Measurements from ENCODE around the gene KREMEN1.

DNA sequence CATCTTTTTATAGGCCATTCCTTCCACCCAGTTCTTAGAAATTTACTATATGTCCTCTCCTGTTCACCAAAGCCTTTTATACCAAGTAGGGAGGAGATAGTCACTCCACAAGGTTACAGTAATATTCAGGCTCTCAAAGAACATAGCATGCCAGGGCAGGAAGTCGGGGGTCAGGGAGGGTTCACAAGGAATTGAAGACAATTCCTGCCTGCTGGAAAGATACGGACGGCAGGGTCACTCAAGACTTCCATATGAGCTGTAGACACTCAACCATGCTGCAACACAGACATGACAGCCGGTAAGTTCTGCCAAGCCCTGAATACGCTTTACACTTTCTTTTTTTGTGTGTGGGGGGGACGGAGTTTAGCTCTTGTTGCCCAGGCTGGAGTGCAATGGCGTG lies 11.9 kb upstream of the KREMEN1 start:
- TF ChIP-seq POLR2A (IDR thresholded peaks at IDR 0.05; ENCODE audit: low read depth, low read length) (no peak), CTCF (conservative IDR thresholded peaks at IDR 0.05; ENCODE audit: low read depth, low read length) (no peak), ELK1 (IDR thresholded peaks at IDR 0.05; ENCODE audit: borderline replicate concordance, low read depth, low read length) (no peak), RAD21 (IDR thresholded peaks at IDR 0.05; ENCODE audit: low read length) (no peak), MAZ (IDR thresholded peaks at IDR 0.05; ENCODE audit: borderline replicate concordance, low read depth, low read length) (no peak), CEBPB (IDR thresholded peaks at IDR 0.05; ENCODE audit: low read depth, low read length) (no peak), RFX5 (IDR thresholded peaks at IDR 0.05; ENCODE audit: low read depth, low read length) (no peak)
- TF ChIP-seq, protein P1, sequence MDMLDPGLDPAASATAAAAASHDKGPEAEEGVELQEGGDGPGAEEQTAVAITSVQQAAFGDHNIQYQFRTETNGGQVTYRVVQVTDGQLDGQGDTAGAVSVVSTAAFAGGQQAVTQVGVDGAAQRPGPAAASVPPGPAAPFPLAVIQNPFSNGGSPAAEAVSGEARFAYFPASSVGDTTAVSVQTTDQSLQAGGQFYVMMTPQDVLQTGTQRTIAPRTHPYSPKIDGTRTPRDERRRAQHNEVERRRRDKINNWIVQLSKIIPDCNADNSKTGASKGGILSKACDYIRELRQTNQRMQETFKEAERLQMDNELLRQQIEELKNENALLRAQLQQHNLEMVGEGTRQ (IDR thresholded peaks at IDR 0.05; ENCODE audit: low read depth, low read length): no peak
